NCI-H146 treated with DMSO at 0.1 percent for 48 hours (cell line): ENCODE data around the gene NECAB2.
A peak's percentile ranks its signal among the peaks of the same experiment; 100 is the strongest.

ENCODE experiments used
- DNase-seq: peaks from one replicate; lab custom pipeline; 2025; ENCODE audit not compliant: unreplicated experiment; lab: John Stamatoyannopoulos, UW

The NECAB2 gene

DNA sequence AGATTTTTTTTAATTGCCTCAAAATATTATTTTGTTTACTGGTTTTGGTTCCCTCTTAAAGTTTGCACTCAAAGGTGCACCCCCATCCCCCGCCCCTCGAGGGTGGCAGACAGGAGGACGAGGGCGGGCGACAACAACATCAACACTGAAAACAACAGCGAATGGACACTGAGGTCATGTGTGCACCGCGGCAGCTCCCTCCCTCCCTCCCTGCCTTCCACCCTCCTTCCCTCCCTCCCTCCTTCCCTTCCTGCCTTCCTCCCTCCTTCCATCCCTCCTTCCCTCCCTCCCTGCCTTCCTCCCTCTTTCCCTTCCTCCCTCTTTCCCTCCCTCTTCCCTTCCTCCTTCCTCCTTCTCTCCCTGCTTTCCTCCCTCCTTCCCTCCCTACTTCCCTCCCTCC, 16.5 kb upstream of the NECAB2 start:
- no peak for DNase-seq

DNA sequence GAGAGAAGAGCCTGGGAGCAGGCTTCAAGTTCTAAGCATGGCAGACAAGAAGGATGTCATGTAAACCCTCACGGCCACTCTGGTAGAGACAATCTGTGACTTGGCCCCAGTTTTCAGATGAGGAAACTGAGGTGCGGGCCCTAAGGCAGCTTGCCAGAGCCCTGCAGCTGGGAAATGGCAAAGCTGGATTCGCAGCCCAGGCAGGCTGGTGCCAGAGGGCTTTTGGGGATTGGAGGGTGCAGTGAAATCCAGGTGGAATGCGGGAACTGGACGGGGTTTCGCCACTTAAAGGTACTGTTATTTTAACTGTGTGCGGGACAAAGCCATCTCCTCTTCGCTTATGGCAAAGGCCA, 15.5 kb upstream of the NECAB2 start:
- no peak for DNase-seq

DNA sequence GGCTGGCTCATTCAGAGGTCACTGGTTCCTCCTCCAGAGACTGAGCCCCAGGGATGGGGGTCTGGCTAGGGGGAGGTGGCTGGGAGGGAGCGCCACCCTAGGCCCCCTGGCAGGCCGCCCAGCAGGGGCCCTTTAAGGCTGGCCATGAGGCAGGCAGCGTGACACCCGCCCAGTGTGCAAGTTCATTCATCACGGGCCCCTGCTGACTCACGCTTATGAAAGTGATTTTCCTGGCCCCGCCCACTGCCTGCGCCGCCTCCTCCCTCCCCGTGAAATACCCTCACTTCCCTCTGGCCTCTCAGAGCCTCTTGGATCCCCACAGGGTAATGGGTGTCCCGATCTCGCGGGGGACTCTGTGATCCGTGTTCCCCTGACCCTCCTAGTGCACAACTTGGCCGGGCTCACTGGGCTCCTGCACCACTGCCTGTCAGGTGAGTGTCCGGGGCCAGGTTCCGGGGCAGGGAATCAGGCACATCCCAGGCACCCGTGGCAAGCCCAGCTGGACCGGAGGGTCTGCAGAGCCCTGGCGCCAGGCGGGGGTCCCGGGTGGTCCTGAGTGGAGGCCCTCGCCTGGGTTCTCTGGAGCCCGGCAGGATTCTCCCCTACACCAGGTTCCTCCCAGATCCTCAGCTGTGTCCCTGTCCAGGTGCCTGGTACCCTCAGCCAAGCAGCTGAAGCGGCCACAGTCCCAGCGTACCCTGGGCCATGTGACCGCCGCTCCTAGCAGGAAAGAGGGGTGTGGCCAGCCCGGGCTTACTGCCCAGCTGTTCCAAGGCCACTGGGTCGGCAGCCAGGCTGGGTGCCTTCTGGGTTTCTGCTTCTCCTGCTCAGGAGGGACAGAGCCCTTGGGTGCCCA, 14.9 kb upstream of the NECAB2 start, which contains the start of gene OSGIN1:
TSS of gene OSGIN1 (plus strand) at position 301 of the 856 bp plus-strand sequence. CDS start 4,432 bp downstream, outside the sequence.
- DNase-seq = peak; percentile 32

DNA sequence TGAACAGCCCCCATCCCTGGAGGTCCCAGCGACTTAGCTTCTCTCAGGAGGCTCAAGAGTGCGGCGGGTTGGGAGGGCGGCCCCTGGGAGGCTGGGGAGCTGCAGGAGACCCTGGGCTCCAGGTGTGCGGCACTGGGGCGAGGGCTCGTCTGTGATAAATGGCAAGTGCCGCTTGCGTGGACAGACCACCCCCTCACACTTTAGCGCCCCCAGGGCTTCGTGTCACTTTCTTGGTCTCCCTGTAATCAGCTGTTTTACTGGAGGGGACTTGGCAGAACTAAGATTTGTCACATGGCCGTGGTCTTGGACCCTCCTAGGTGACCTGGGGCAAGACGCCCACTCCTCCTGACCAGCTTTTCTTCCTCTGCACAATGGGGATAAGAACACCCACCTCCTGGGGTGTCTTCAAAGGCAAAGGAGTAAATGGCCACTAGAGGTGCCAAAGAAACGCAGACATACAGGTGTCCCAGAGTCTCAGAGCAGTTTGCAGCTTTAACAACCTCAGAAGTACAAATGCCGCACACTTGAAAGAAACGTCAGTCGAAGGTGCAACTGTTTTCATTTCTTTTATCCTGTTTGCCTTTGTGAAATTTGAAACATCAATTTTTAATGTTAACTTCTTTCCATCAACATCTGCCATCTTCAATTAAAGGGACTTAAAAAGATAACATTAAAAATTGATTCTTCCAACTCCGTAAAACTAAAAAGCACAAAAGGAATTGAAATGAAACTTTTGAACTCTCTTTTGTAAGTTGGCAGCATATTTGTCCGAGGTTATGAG, 14.1 kb upstream of the NECAB2 start:
- DNase-seq = peak; percentile 21

DNA sequence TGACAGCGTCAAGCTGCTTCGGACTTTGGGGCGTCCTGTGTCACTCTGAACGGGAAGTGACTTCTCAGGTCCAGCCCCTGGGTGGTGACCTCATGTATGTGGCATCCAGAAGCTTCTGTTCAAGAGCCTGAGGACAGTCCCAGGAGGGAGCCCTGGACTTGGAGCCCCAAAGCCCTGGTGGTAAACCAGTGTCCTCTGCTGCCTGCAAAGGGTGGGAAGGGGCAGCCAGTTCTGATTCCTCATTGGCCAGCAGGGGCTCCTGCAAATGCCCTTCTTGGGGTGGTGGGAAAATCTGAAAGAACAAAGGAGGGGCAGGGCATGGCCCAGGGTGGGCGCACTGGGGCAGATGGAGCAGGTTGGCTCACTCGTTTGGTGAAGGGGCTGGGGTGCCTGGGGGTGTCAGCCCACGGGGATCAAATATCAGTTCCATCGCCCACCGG, 13.4 kb upstream of the NECAB2 start:
- DNase-seq = no peak

DNA sequence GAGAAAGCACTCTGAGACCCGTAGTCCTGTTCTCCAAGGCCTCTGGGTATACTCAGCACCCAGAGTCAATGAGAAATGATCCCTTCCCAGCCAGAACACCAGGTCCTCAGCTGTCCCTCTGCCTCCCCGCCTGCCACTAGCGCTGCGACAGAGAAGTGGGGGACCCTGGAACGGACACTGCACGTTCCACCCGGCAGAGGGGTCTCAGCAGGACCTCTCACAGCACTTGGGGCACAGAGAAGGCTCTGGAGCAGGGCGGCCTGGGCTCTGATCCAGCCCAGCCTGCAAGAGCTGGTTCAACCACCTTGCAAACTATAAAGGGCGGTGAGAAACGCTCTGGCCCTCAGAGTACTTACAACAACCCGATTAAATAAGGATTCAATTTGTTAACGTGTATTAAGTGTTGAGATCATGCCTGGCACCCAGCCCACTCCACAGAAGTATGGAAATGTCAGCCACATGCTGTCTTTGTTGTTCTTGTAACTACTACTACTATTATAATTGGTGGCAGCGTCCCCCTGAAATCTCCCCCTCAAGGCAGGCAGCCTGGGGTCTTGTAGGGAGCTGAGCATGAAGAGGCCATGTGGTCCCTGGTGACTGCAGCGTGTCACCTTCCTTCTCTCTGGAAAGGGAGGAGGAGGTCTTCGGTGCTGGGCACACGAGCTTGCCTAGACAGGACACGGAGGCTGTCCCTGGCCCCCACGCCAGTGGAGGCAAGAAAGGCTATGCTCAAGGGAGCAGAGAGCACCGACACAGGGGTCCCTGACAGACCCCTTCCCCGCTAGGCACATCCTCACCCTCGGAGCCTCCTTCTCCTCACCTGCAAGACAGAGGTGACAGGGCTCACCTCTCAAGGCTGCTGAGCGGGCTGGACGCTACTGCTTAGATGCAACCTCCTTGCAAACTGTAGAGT, 12.6 kb upstream of the NECAB2 start:
- no peak for DNase-seq

DNA sequence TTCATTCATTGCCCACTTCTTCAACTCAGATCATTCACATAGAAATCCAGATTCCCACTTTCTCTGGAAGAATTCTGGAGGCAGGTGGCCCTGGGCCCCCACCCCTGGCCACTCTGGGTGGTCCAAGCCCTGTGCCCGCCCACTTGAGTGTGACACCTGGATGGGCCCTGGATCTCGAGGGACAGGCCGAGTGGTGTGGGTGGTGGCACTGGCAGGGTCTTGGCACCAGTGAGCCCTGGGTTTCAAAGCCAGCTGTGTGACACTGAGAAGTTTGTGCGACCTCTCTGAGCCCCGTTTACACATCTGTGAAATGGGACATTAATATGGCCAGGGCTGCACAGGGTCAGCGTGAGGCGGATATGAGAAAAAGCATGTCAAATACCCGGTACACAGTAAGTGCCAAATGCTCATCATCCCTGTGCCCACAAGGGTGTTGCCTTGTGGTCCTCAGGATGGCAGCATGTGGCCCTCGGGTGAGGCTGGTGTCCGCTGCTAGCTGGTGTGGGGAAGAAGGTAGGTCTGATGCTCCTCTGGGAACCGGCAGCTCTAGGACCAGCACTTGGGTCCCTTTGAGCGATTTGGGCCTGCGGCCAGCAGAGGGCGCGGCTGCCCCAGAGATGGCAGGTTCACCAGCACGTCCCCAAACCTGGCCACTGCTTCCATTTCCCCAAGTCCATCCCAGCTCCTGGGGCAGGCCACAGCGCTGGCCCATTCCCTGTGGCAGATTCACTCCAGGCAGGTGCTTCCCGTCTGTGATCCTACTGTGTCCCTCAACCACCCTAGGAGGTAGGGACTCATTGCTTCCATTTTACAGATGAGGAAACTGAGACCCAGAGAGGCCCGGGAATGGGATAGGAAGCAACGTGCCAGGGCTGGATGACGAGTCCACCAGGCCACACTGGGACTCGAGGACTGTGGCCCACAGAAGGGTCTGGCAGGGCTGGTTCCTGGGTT, 11.4 kb upstream of the NECAB2 start:
- DNase-seq = peak; percentile 21

DNA sequence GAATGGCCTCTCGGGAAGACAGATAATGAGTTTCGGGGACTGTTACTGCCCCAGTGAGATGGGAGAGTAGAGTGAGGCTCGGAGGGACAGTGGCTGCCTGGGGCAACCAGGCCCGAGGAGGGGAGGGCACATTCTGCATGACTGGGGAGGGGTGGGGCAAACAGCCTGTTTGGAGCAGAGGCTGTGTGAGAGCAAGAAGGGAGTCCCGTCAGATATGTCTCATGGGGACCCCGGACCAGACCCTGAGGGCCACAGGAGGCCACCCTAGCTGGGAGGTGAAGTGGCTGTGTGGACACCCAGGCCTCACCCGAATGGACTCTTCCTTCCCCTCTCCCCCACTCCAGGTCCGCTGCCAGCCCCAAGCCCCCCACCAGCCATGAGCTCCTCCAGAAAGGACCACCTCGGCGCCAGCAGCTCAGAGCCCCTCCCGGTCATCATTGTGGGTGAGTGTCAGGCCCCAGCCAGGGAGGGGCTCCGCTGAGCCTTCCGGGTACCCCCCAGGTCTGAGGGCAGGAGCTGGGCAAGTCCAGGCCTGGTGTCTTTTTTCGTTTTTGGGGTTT, 10.7 kb upstream of the NECAB2 start:
- no peak for DNase-seq

DNA sequence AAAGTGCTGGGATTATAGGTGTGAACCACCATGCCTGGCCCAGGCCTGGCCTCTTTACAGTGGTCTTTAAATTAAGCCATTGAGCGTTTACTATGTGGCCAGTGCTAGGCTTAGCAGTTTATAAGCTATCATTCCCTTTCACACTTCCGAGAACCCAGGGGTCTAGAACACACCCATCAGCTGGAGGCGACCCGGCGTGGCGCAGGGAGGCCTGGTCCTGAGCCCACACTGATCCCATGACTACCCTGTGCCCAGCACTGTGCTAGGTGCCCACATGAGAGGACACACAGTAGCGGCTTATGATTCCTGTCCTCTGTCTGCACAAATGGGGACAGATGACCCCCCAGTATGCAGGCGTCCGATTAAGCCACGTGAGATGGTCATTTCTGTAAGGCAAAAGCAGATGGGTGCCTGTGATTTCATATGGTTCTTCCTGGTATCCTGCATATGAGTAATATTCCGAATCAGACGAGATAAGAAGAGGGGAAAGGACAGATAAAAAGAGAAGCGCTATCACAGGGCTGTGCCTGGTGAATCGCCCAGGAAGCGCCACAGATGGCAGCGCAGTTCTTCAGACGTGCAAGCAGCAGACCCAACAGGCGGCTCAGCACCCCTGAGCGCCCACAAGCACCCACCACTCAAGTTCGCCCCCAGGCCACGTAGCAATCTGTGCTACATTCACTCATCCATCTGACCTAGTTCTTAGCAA, 9.8 kb upstream of the NECAB2 start:
- DNase-seq = no peak

DNA sequence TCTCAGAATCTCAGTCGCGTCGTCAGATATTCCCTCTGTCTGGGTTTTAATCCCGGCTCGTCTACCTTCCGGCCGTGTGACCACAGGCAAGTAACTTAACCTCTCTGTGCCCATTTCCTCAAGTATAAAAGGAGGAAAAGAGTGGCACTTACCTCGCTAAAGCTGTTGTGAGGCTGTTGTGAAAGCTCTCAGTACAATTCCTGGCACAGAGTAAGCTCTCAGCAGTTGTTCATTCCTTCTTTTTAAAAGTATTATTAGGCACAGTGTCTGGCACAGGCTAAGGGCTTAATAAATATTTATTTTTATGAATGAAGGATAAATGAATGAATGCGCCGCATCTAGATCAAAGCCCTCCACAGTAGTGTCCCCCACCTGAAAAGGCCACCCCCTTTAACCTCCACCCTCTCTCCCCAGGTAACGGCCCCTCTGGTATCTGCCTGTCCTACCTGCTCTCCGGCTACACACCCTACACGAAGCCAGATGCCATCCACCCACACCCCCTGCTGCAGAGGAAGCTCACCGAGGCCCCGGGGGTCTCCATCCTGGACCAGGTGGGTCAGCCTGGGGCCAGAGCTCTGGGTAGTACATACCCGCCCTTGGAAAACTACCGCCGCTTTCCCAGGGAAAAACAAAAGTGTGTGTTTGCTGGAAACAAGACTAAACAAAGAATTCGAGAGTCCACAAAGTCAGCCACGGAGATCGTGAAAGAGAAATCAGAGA, 9.0 kb upstream of the NECAB2 start:
- no peak for DNase-seq

DNA sequence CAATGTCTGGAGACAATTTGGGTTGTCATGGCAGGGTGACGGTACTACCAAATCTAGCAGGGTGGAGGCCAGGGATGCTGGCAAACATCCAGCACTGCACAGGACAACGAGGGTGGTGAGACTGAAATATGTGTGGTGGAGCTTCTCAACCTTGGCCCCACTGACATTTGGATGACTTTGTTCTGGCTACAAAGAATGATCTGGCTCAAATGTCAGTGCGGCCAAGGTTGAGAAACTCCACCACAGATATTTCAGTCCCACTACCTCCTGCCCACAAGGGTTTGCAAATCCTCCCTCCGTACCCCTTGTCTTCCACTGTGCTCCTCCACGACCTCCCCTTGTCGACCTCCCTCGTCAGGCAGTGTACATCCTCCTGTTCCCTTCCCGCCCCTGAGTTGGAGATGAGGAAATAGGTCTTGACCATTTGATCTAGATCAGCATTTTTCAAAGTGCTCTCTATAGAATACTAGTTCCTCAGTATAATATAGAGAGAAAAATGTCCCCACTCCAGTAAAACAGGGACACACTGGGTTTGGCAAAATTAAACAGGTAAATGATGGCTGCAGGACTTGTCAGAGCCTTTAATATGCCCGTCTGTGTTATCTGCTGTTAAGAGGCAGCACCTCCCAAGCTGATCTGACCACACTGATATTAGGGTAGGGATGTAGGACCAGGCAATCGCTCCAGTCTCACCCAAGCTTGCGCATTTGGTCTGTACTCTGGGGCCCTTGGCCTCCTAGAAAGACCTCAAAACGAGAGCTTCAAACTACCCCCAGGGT, 8.2 kb upstream of the NECAB2 start:
- no peak for DNase-seq

DNA sequence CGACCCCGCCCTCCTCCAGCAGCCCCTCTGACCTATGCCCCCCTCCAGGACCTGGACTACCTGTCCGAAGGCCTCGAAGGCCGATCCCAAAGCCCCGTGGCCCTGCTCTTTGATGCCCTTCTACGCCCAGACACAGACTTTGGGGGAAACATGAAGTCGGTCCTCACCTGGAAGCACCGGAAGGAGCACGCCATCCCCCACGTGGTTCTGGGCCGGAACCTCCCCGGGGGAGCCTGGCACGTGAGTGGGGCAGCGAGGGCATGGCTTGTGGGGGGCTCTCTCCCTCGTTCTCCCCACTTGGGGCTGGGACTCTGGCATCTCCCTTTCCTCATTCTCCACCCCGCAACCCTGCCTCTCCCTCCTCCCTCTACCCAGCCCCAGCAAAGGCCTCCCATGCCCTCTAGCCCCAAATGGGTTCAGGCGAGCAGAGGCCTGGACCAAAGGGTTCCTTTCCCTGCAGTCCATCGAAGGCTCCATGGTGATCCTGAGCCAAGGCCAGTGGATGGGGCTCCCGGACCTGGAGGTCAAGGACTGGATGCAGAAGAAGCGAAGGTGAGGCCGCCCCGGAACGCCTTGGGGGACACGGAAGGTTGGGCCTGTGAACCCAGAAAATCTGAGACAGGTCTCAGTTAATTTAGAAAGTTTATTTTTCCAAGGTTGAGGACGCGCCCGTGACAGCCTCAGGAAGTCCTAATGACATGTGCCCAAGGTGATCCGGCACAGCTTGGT, 7.4 kb upstream of the NECAB2 start:
- no peak for DNase-seq

DNA sequence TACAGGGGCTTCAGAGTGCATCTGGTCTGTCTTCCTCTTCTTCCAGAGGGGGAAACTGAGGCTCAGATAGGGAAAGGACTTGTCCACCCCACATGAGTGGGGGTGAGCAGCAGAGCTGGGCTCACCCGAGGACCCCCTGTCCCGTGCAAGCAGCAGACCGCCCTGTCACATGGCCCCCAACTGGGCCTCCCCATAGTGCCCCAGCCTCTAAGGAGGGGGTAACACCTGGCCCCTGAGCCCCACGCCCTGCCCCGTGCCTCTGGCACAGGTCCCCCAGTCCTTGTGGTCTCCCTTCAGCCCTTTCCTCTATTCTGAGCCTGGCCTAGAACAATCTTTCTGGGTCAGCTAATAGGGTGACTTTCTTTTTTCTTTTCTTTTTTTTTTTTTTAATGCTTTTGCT, 6.5 kb upstream of the NECAB2 start:
- no peak for DNase-seq

DNA sequence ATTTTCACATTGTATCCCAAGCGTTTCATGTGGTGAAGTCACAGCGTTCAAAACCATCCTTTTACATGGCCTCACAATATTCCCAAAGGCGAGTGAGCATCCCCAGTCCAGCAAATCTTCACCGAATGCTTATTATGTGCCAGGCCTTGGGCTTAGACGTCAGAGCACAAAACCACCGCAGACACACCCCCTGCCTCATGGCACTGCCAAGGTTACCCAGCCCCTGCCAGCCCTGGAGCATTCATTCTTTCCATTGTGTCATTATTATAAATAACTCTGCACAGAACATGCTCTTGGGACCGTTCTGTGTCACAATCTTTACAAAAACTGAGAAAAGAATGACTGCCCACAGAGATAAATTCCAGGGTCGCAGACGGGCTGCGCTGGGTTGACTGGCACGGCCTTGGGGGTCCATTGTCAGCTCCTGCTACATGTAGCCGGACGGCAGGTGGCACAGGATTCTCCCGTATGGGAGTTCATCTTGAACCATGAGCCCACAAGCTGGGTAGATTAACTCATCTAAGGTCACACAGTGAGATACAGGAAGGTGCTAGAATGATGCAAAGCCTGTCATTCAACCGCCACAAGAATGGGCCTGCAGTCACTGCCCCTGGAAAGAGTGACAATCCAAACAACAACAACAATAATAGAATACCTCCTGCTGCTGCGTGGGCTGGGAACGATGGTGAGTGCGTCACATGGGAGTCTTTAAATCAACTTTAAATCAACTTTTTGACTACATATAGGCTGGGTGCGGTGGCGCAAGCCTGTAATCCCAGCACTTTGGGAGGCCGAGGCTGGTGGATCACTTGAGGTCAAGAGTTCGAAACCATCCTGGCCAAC, 4.5 kb upstream of the NECAB2 start:
- no peak for DNase-seq

DNA sequence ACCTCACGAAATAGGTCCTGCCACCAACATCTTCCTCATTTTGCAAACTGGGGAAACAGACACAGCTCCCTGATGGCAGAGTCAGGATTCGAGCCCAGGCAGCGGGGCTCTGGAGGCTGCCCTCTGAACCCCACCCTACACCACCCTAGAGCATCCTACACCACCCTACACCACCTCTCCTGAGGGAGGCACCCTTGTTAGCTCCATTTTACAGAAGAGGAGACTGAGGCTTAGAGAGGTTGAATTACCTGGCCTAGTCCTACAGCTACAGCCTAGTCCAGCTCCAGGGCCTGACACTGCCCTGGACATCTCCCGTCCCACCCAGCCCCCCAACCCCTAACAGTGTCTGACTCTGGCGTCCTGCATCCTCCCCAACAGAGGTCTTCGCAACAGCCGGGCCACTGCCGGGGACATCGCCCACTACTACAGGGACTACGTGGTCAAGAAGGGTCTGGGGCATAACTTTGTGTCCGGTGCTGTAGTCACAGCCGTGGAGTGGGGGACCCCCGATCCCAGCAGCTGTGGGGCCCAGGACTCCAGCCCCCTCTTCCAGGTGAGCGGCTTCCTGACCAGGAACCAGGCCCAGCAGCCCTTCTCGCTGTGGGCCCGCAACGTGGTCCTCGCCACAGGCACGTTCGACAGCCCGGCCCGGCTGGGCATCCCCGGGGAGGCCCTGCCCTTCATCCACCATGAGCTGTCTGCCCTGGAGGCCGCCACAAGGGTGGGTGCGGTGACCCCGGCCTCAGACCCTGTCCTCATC, 3.2 kb upstream of the NECAB2 start:
- DNase-seq = no peak
